AG04450 (cell line): Measurements from ENCODE around the gene SCPEP1. TPM values are rescaled to one million over a fixed set of nuclear protein-coding genes. Genes with fewer than 3 reads are reported as not detected.

Experiments used
- CTCF ChIA-PET: fragments of 300-600, 350-600 bp; formaldehyde crosslinking; extraction: SDS; loops from one replicate; lab custom pipeline; 2022; ENCODE audit warnings: antibody characterized with exemption, inconsistent platforms; lab: Charles Lee
- POLR2A ChIA-PET: fragments of 350-600 bp; formaldehyde crosslinking; extraction: SDS; loops from one replicate; lab custom pipeline; 2021; ENCODE audit warnings: antibody characterized with exemption, inconsistent platforms; lab: Yijun Ruan, JAX
- DNase-seq: peaks from one replicate; pipeline ENCODE4 v3.0.0-alpha.2; 2011; ENCODE audit warnings: low read depth, low spot score
- H3K27ac ChIP-seq: one replicate; pipeline ENCODE4 v1.5.1; 2012; ENCODE audit warnings: low read depth, low read length, control low read depth
- H3K27me3 ChIP-seq: one replicate; pipeline ENCODE4 v1.6.0; 2012; ENCODE audit warnings: low read length; ENCODE audit not compliant: control insufficient read depth, insufficient read depth
- H3K4me3 ChIP-seq: 2 replicates; pipeline ENCODE4 v1.5.1; 2011; ENCODE audit warnings: mild to moderate bottlenecking, low read depth, low read length, control low read depth
- H3K9me3 ChIP-seq: 2 replicates; pipeline ENCODE4 v1.5.1; 2012; ENCODE audit warnings: low read length; ENCODE audit not compliant: control insufficient read depth, insufficient read depth
- CTCF ChIP-seq: IDR thresholded peaks from 2 replicates; pipeline ENCODE4 v1.5.1; 2011; ENCODE audit warnings: low read depth, low read length, control low read depth, inconsistent platforms
- polyA plus RNA-seq: library from polyadenylated mRNA; depleted of rRNA; stranded (reverse); fragments of >200 nt; gene quantifications from 2 replicates; pipeline ENCODE4 v1.2.3, GENCODE V29; 2011

Gene SCPEP1
- polyA plus RNA-seq, 1 experiment: 66.4 TPM

GRCh38 chr17:57016764-57017116, 38.8 kb downstream of the SCPEP1 start:
- no peak for TF ChIP-seq CTCF
- H3K9me3 ChIP-seq: no peaks in the 10 kb centered on the region
- H3K4me3 ChIP-seq: no peak overlapping the region
- no peaks in the 10 kb centered on the region for H3K27me3 ChIP-seq
- H3K27ac ChIP-seq: no peak overlapping the region
- no peak for DNase-seq
- ChIA-PET POLR2A (no interaction called here), CTCF (no interaction called here)

- DNase-seq: no peak
- H3K4me3 ChIP-seq: no peak overlapping the region
- no peaks in the 10 kb centered on the region for H3K9me3 ChIP-seq
- ChIA-PET POLR2A (no interaction called here), CTCF (interaction anchor here (1.1 kb wide), 1 partner anchor 9 kb away, joined by 3 read pairs; no protein-coding TSS in a partner anchor)
- no peak overlapping the region for H3K27ac ChIP-seq
- no peak for TF ChIP-seq CTCF
- no peaks in the 10 kb centered on the region for H3K27me3 ChIP-seq
These were observed 39.7 kb downstream of the SCPEP1 start for GRCh38 chr17:57017625-57018024.

GRCh38 chr17:57020208-57020607, 42.3 kb downstream of the SCPEP1 start:
- TF ChIP-seq CTCF: no peak
- ChIA-PET POLR2A (no interaction called here), CTCF (no interaction called here)
- Histone ChIP-seq H3K27ac (no peak overlapping the region), H3K27me3 (no peaks in the 10 kb centered on the region), H3K4me3 (no peak overlapping the region), H3K9me3 (no peaks in the 10 kb centered on the region)
- no peak for DNase-seq

- no peak for TF ChIP-seq CTCF
- POLR2A ChIA-PET: interaction anchor here (0.6 kb wide), 1 partner anchor 32 kb away, joined by 3 read pairs; no protein-coding TSS in a partner anchor
- no peak for DNase-seq
- CTCF ChIA-PET: no interaction called here
- Histone ChIP-seq H3K27me3 (no peaks in the 10 kb centered on the region), H3K4me3 (no peak overlapping the region), H3K27ac (no peak overlapping the region), H3K9me3 (no peaks in the 10 kb centered on the region)
These were observed 43.5 kb downstream of the SCPEP1 start for GRCh38 chr17:57021226-57021940.

GRCh38 chr17:57025876-57026275, 47.9 kb downstream of the SCPEP1 start:
- Histone ChIP-seq H3K9me3 (peaks cover 6% of the 10 kb centered on the region), H3K27ac (no peak overlapping the region), H3K27me3 (no peaks in the 10 kb centered on the region), H3K4me3 (no peak overlapping the region)
- POLR2A ChIA-PET: no interaction called here
- CTCF ChIA-PET: no interaction called here
- TF ChIP-seq CTCF: no peak
- DNase-seq: no peak
